Natural killer cell (primary cell): Measurements from ENCODE around the gene GLYATL1B. TPM values are rescaled to one million over a fixed set of nuclear protein-coding genes. Genes with fewer than 3 reads are reported as not detected.

Experiments used
- ATAC-seq, 3 donors: fragments of 150-1000 bp in 2 of 3; fragments of 200-7000 bp in 1 of 3; cut with Tn5 transposase; 1 replicate in 1 of 3; 2 replicates in 2 of 3; pipeline ENCODE4 v1.10.0; 2021; ENCODE audit warnings: mild to moderate bottlenecking in 2 of 3, moderate library complexity in 2 of 3
- DNase-seq, 2 donors: peaks; one replicate each; pipeline versions ENCODE4 v3.0.0 to v3.0.0-alpha.2; 2013 to 2021; ENCODE audit warnings: mixed read lengths in 1 of 2
- H3K27ac ChIP-seq: one replicate; pipeline ENCODE4 v1.5.1; 2013; ENCODE audit warnings: mild to moderate bottlenecking, low read length
- H3K27me3 ChIP-seq: one replicate; pipeline ENCODE4 v1.6.1; 2013; ENCODE audit warnings: low read length; ENCODE audit not compliant: control insufficient read depth, insufficient read depth
- H3K36me3 ChIP-seq: one replicate; pipeline ENCODE4 v1.6.1; 2013; ENCODE audit warnings: low read length; ENCODE audit not compliant: control insufficient read depth, insufficient read depth
- H3K4me1 ChIP-seq: one replicate; pipeline ENCODE4 v1.6.1; 2013; ENCODE audit warnings: low read length; ENCODE audit not compliant: control insufficient read depth, insufficient read depth
- H3K4me3 ChIP-seq: one replicate; pipeline ENCODE4 v1.5.1; 2013; ENCODE audit warnings: low read length
- H3K9me3 ChIP-seq: one replicate; pipeline ENCODE4 v1.6.1; 2013; ENCODE audit warnings: low read length; ENCODE audit not compliant: control insufficient read depth, insufficient read depth
- H3K27ac Mint-ChIP-seq, 2 donors: one replicate each; pipeline ENCODE4 v1.8.0; 2022; ENCODE audit warnings: mild to moderate bottlenecking in 2 of 2, mixed read lengths in 2 of 2, moderate library complexity in 1 of 2
- H3K27me3 Mint-ChIP-seq, 2 donors: one replicate each; pipeline ENCODE4 v1.8.0; 2022; ENCODE audit warnings: low read depth in 2 of 2, mixed read lengths in 2 of 2
- H3K36me3 Mint-ChIP-seq: one replicate; pipeline ENCODE4 v1.8.0; 2022; ENCODE audit warnings: mixed read lengths
- H3K4me1 Mint-ChIP-seq, 2 donors: one replicate each; pipeline ENCODE4 v1.8.0; 2022; ENCODE audit warnings: mixed read lengths in 2 of 2
- H3K4me3 Mint-ChIP-seq: one replicate; pipeline ENCODE4 v1.8.0; 2022; ENCODE audit warnings: mild to moderate bottlenecking, moderate library complexity, mixed read lengths
- H3K9me3 Mint-ChIP-seq, 2 donors: one replicate each; pipeline ENCODE4 v1.8.0; 2022; ENCODE audit warnings: mixed read lengths in 2 of 2
- CTCF ChIP-seq: fragments of 200-600 bp; IDR thresholded peaks from one replicate; pipeline ENCODE4 v1.8.0; 2022; ENCODE audit warnings: antibody characterized with exemption
- WGBS: methylation state at CpG from one replicate; pipeline ENCODE4 v1.1.7; 2013; ENCODE audit warnings: missing lambda C conversion rate; ENCODE audit not compliant: insufficient coverage; 5-methylcytosine and 5-hydroxymethylcytosine counted together
- intact Hi-C: fragments of 100-400 bp; cut with micrococcal nuclease; formaldehyde crosslinking; loops from one replicate; pipeline ENCODE4 v1.14.2; 2022
- total RNA-seq, 4 donors: library from RNA; stranded (reverse); fragments of 120-200 nt in 1 of 4; gene quantifications; one replicate each; pipeline versions ENCODE4 v1.2.3 to v1.2.4, GENCODE V29; 2013 to 2022

Gene GLYATL1B
- total RNA-seq, 3 donors from 2014 or later (not counting 1 experiment from before 2014, with no cell fraction given): not detected

GRCh38 chr11:59144096-59144495 is 58.0 kb downstream of the GLYATL1B start:
- Histone ChIP-seq H3K9me3 (no peaks in the 10 kb centered on the region), H3K36me3 (peaks cover 8% of the 10 kb centered on the region), H3K4me1 (peaks cover 18% of the 10 kb centered on the region), H3K4me3 (peak overlapping the region; percentile 49), H3K27me3 (no peaks in the 10 kb centered on the region), H3K27ac (peak overlapping the region; percentile 94)
- Mint-ChIP-seq H3K36me3 (peaks cover 3% of the 10 kb centered on the region), H3K4me1 (peaks cover 53 to 54% of the 10 kb centered on the region in 2 donors), H3K27me3 (no peaks in the 10 kb centered on the region), H3K27ac (peak overlapping the region; percentile 95 to 98), H3K9me3 (no peaks in the 10 kb centered on the region), H3K4me3 (peak overlapping the region; percentile 100)
- WGBS: 88% methylated on average over 1 of the region's 1 CpG
- TF ChIP-seq CTCF: no peak
- no peak for ATAC-seq
- intact Hi-C loops: loop anchor here (5.0 kb wide), 1 partner anchor 1487 kb away; the partner anchor contains the start of gene CLP1
- DNase-seq: peak in 1 of 2 donors; percentile 31

Other genes starting within 250 kb of the GLYATL1B start
- gene GLYATL2, start 241.6 kb upstream of the GLYATL1B start, total RNA-seq: not detected
- not detected for gene GLYATL1, start 146.8 kb upstream of the GLYATL1B start, total RNA-seq
- 1 to 10 TPM; 1.2 to 1.9 (median 1.4) TPM for gene FAM111B, start 20.9 kb downstream of the GLYATL1B start, total RNA-seq
- 100 to 1,000 TPM in 2 of 3 donors, 10 to 100 TPM in 1; 93.7 to 125 (median 102) TPM for gene FAM111A, start 56.5 kb downstream of the GLYATL1B start, total RNA-seq
- gene DTX4, start 85.8 kb downstream of the GLYATL1B start, total RNA-seq: under 1 TPM; 0.21 to 0.90 (median 0.59) TPM
- gene MPEG1, start 126.6 kb downstream of the GLYATL1B start, total RNA-seq: 10 to 100 TPM; 11.1 to 20.0 (median 19.6) TPM